IMR-90 (cell line): Measurements from ENCODE around the gene ZNF17. TPM values are rescaled to one million over a fixed set of nuclear protein-coding genes. Genes with fewer than 3 reads are reported as not detected.

Experiments
- ATAC-seq: fragments of 200-7000 bp; cut with Tn5 transposase; 2 replicates; pipeline ENCODE4 v1.9.1; 2020; ENCODE audit warnings: low read depth, mild to moderate bottlenecking, moderate library complexity
- BruUV-seq: library from RNA; stranded (reverse); fragments of 400-500 nt; replicated peaks from 2 replicates; lab custom pipeline; 2021; lab: Mats Ljungman, UMichigan
- CTCF ChIA-PET: fragments of 300-600 bp; formaldehyde crosslinking; extraction: SDS; loops from one replicate; lab custom pipeline; 2021; ENCODE audit warnings: antibody characterized with exemption; lab: Yijun Ruan, JAX
- POLR2A ChIA-PET: fragments of 300-600 bp; sonication (Branson Sonifier 250); formaldehyde crosslinking; loops from one replicate; lab custom pipeline; 2022; ENCODE audit warnings: antibody characterized with exemption; ENCODE audit not compliant: unreplicated experiment; lab: Charles Lee
- DNase-seq: peaks from one replicate; pipeline ENCODE4 v3.0.0; 2013
- H2AFZ ChIP-seq: replicated peaks from 2 replicates; pipeline ENCODE3; 2013; ENCODE audit warnings: low read length, mild to moderate bottlenecking; ENCODE audit not compliant: poor library complexity
- H2AK5ac ChIP-seq: 2 replicates; pipeline ENCODE4 v1.6.1; 2013; ENCODE audit warnings: low read depth, low read length, inconsistent platforms
- H2AK9ac ChIP-seq: replicated peaks from 2 replicates; pipeline ENCODE3; 2013; ENCODE audit warnings: mild to moderate bottlenecking, low read depth, low read length, moderate library complexity; ENCODE audit not compliant: poor library complexity
- H2BK120ac ChIP-seq: 2 replicates; pipeline ENCODE4 v1.6.1; 2013; ENCODE audit warnings: low read depth, low read length, inconsistent platforms
- H2BK15ac ChIP-seq: 3 replicates; pipeline ENCODE4 v1.6.1; 2013; ENCODE audit warnings: low read depth, low read length, inconsistent platforms
- H2BK20ac ChIP-seq: 2 replicates; pipeline ENCODE4 v1.6.1; 2013; ENCODE audit warnings: low read depth, mild to moderate bottlenecking, inconsistent platforms, low read length, moderate library complexity
- H2BK5ac ChIP-seq: 2 replicates; pipeline ENCODE4 v1.6.1; 2013; ENCODE audit warnings: mild to moderate bottlenecking, low read depth, low read length, inconsistent platforms; ENCODE audit not compliant: poor library complexity, severe bottlenecking
- H3K14ac ChIP-seq: replicated peaks from 2 replicates; pipeline ENCODE4 v1.6.1; 2013; ENCODE audit warnings: low read depth, low read length, inconsistent platforms
- H3K18ac ChIP-seq: 2 replicates; pipeline ENCODE4 v1.6.1; 2013; ENCODE audit warnings: low read depth, low read length, control low read depth
- H3K23ac ChIP-seq: 2 replicates; pipeline ENCODE4 v1.6.1; 2013; ENCODE audit warnings: low read depth, low read length, inconsistent platforms
- H3K27ac ChIP-seq: 2 replicates; pipeline ENCODE4 v1.5.1; 2013; ENCODE audit warnings: mild to moderate bottlenecking, control low read depth, low read length; ENCODE audit not compliant: insufficient read depth
- H3K27me3 ChIP-seq: 2 replicates; pipeline ENCODE4 v1.6.1; 2013; ENCODE audit warnings: low read length; ENCODE audit not compliant: control insufficient read depth, insufficient read depth
- H3K36me3 ChIP-seq: 2 replicates; pipeline ENCODE4 v1.6.1; 2013; ENCODE audit warnings: low read length, mixed read lengths; ENCODE audit not compliant: control insufficient read depth, insufficient read depth
- H3K4ac ChIP-seq: 2 replicates; pipeline ENCODE4 v1.6.1; 2013; ENCODE audit warnings: low read depth, low read length, inconsistent platforms
- H3K4me1 ChIP-seq: 2 replicates; pipeline ENCODE4 v1.6.1; 2013; ENCODE audit warnings: low read length, mixed read lengths; ENCODE audit not compliant: control insufficient read depth, insufficient read depth
- H3K4me2 ChIP-seq: 2 replicates; pipeline ENCODE4 v1.6.1; 2013; ENCODE audit warnings: low read depth, mild to moderate bottlenecking, control low read depth, low read length, moderate library complexity
- H3K4me3 ChIP-seq: 2 replicates; pipeline ENCODE4 v1.5.1; 2013; ENCODE audit warnings: low read depth, mild to moderate bottlenecking, control low read depth, low read length, moderate library complexity; ENCODE audit not compliant: insufficient read depth
- H3K56ac ChIP-seq: 2 replicates; pipeline ENCODE4 v1.6.1; 2013; ENCODE audit warnings: low read length, inconsistent platforms; ENCODE audit not compliant: insufficient read depth; ENCODE audit errors: extremely low read depth
- H3K79me1 ChIP-seq, 2 experiments: 2 replicates each; pipeline ENCODE4 v1.6.1; 2013; ENCODE audit warnings: low read length in 2 of 2, inconsistent platforms in 1 of 2, low read depth in 1 of 2
- H3K9ac ChIP-seq: 2 replicates; pipeline ENCODE4 v1.6.1; 2013; ENCODE audit warnings: low read depth, low read length, control low read depth
- H3K9me1 ChIP-seq: 2 replicates; pipeline ENCODE4 v1.6.1; 2013; ENCODE audit warnings: low read length, inconsistent platforms; ENCODE audit not compliant: insufficient read depth
- H3K9me3 ChIP-seq: 2 replicates; pipeline ENCODE4 v1.6.1; 2013; ENCODE audit warnings: low read length; ENCODE audit not compliant: control insufficient read depth, insufficient read depth
- H4K20me1 ChIP-seq: 2 replicates; pipeline ENCODE4 v1.6.1; 2013; ENCODE audit warnings: low read length, inconsistent platforms; ENCODE audit not compliant: insufficient read depth
- H4K5ac ChIP-seq: 2 replicates; pipeline ENCODE4 v1.6.1; 2013; ENCODE audit warnings: mild to moderate bottlenecking, low read depth, low read length, control low read depth
- H4K8ac ChIP-seq, 2 experiments: 2 replicates each; pipeline ENCODE4 v1.6.1; 2013; ENCODE audit warnings: low read depth in 2 of 2, low read length in 2 of 2, control low read depth in 1 of 2, inconsistent platforms in 1 of 2
- H4K91ac ChIP-seq: 2 replicates; pipeline ENCODE4 v1.6.1; 2013; ENCODE audit warnings: low read depth, low read length, inconsistent platforms; ENCODE audit not compliant: insufficient read depth
- BHLHE40 ChIP-seq: fragments of 150-350 bp; IDR thresholded peaks from 2 replicates; pipeline ENCODE4 v1.6.1; 2016; ENCODE audit warnings: mild to moderate bottlenecking, low read depth, low read length
- CEBPB ChIP-seq: IDR thresholded peaks from 2 replicates; pipeline ENCODE4 v1.6.1; 2012; ENCODE audit warnings: low read depth, low read length, improper control_type of control experiment
- CHD1 ChIP-seq: IDR thresholded peaks from 2 replicates; pipeline ENCODE4 v1.6.1; 2012; ENCODE audit warnings: low read depth, low read length, improper control_type of control experiment
- CTCF ChIP-seq: conservative IDR thresholded peaks from 2 replicates; pipeline ENCODE4 v1.5.1; 2012; ENCODE audit warnings: mild to moderate bottlenecking, low read depth, low read length, improper control_type of control experiment
- ELK1 ChIP-seq: fragments of 150-350 bp; IDR thresholded peaks from 2 replicates; pipeline ENCODE4 v1.6.1; 2016; ENCODE audit warnings: low read depth, mild to moderate bottlenecking, low read length, moderate library complexity, borderline replicate concordance
- MAFK ChIP-seq: IDR thresholded peaks from 2 replicates; pipeline ENCODE4 v1.6.1; 2012; ENCODE audit warnings: low read depth, low read length, improper control_type of control experiment
- NFE2L2 ChIP-seq: fragments of 150-350 bp; IDR thresholded peaks from 2 replicates; pipeline ENCODE4 v1.6.1; 2016; ENCODE audit warnings: low read depth, mild to moderate bottlenecking, low read length
- RAD21 ChIP-seq: IDR thresholded peaks from 2 replicates; pipeline ENCODE4 v1.6.1; 2012; ENCODE audit warnings: low read length, improper control_type of control experiment
- SMC3 ChIP-seq: fragments of 150-350 bp; IDR thresholded peaks from 2 replicates; pipeline ENCODE4 v1.6.1; 2016; ENCODE audit warnings: low read depth, mild to moderate bottlenecking, antibody characterized with exemption, low read length, moderate library complexity
- USF2 ChIP-seq: fragments of 150-350 bp; IDR thresholded peaks from 2 replicates; pipeline ENCODE4 v1.6.1; 2017; ENCODE audit warnings: mild to moderate bottlenecking, antibody characterized with exemption, low read length, low read depth
- WGBS, 2 experiments: methylation state at CpG; one replicate each; pipeline versions ENCODE4 v1.1.5 to v1.1.7; 2013; ENCODE audit warnings: missing lambda C conversion rate in 2 of 2; ENCODE audit not compliant: insufficient read length in 1 of 2; ENCODE audit errors: extremely low coverage in 2 of 2; 5-methylcytosine and 5-hydroxymethylcytosine counted together
- dilution Hi-C: fragments of 300-500 bp; cut with HindIII; formaldehyde crosslinking; loops from one replicate; pipeline ENCODE4 v1.14.3; 2018; ENCODE audit warnings: low sequenced_read_pairs; ENCODE audit not compliant: unreplicated experiment
- in situ Hi-C: fragments of 300-500 bp; cut with MboI; formaldehyde crosslinking; loops from 3 replicates; pipeline ENCODE4 v1.14.3; 2019; ENCODE audit warnings: low sequenced_read_pairs, inconsistent platforms, mixed read lengths
- intact Hi-C: fragments of 100-400 bp; cut with micrococcal nuclease; formaldehyde crosslinking; loops from 2 replicates; pipeline ENCODE4 v1.10.0; 2022
- polyA plus RNA-seq, 3 experiments: library from polyadenylated mRNA; depleted of rRNA; stranded (reverse); fragments of >200 nt; gene quantifications; 2 replicates each; pipeline ENCODE4 v1.2.3, GENCODE V29; 2012; ENCODE audit warnings: low replicate concordance in 1 of 3
- total RNA-seq: library from RNA; depleted of rRNA; stranded (reverse); fragments of >200 nt; gene quantifications from 2 replicates; pipeline ENCODE4 v1.2.3, GENCODE V29; 2012

The ZNF17 gene
- total and polyA plus RNA-seq, 2 of the 4 experiments (the other 2 are of a cell fraction): 4.3 to 17.4 TPM

- TF ChIP-seq ELK1: no peak
Observed at GRCh38 chr19:57398868-57399267, 12.1 kb upstream of the ZNF17 start (continued).

- dilution Hi-C loops: no loop called here
- no peak overlapping the region for H3K23ac ChIP-seq
- CTCF ChIA-PET: no interaction called here
- TF ChIP-seq CTCF (no peak), RAD21 (no peak), MAFK (no peak), ELK1 (no peak), NFE2L2 (no peak), USF2 (no peak), SMC3 (no peak), BHLHE40 (no peak), CHD1 (no peak), CEBPB (no peak)
Observed at GRCh38 chr19:57403737-57404563, 7.0 kb upstream of the ZNF17 start.

More at GRCh38 chr19:57403737-57404563, 7.0 kb upstream of the ZNF17 start:
- POLR2A ChIA-PET: no interaction called here
- no peak overlapping the region for H2AK5ac ChIP-seq
- H2BK5ac ChIP-seq: no peak overlapping the region
- no peak overlapping the region for H3K9ac ChIP-seq
- no peak overlapping the region for H3K4me3 ChIP-seq
- intact Hi-C loops: no loop called here
- H3K56ac ChIP-seq: no peak overlapping the region
- H4K8ac ChIP-seq: no peak overlapping the region
- DNase-seq (no peak), ATAC-seq (no peak)
- peaks cover 6 to 8% of the 10 kb centered on the region in 2 experiments; a peak in 2 of 4 replicates for H3K79me1 ChIP-seq
- no peak overlapping the region for H4K91ac ChIP-seq
- no peak overlapping the region for H3K4ac ChIP-seq
- no peak overlapping the region for H2AFZ ChIP-seq
- no peak overlapping the region for H2BK15ac ChIP-seq
- H3K27me3 ChIP-seq: no peaks in the 10 kb centered on the region
- no peak overlapping the region for H4K5ac ChIP-seq
- H3K4me2 ChIP-seq: no peak overlapping the region
- no peak overlapping the region for H3K18ac ChIP-seq
- H3K14ac ChIP-seq: no peak overlapping the region
- H4K20me1 ChIP-seq: no peaks in the 10 kb centered on the region
- WGBS, 2 experiments: 98% methylated on average over 5 of the region's 9 CpGs; no CpG with 5 or more reads in 1 of the 2 experiments
- H3K36me3 ChIP-seq: peaks cover 6% of the 10 kb centered on the region
- H3K27ac ChIP-seq: no peak overlapping the region
- in situ Hi-C loops: no loop called here
- H2AK9ac ChIP-seq: no peak overlapping the region
- peaks cover 2% of the 10 kb centered on the region; the same call in 1 of the 2 replicates for H3K9me1 ChIP-seq
- H3K9me3 ChIP-seq: peaks cover 4% of the 10 kb centered on the region
- no peak overlapping the region for H2BK120ac ChIP-seq
- BruUV-seq: no TSS peak
- no peak overlapping the region for H2BK20ac ChIP-seq
- no peaks in the 10 kb centered on the region for H3K4me1 ChIP-seq
